GM13977 (cell line): ENCODE data around the gene KITLG.

ENCODE experiments used
- DNase-seq: peaks from one replicate; pipeline ENCODE4 v3.0.0; 2012; ENCODE audit warnings: low spot score
- in situ Hi-C: fragments of 300-500 bp; cut with MboI; formaldehyde crosslinking; loops from one replicate; pipeline ENCODE4 v1.12.0; 2022; ENCODE audit warnings: low sequenced_read_pairs, low pct_unique_long_range_greater_than_20kb, mixed read lengths, inconsistent platforms; ENCODE audit not compliant: unreplicated experiment
- TF ChIP-seq, protein P1 (sequence below): IDR thresholded peaks from 2 replicates; pipeline ENCODE4 v1.5.1; 2012; ENCODE audit warnings: mild to moderate bottlenecking, control low read depth; ENCODE audit not compliant: insufficient read depth; ENCODE audit errors: extremely low read depth, missing control alignments

Gene KITLG

GRCh38 chr12:88448337-88448915, 131.8 kb downstream of the KITLG start:
- DNase-seq, result no peak
- TF ChIP-seq, protein P1, sequence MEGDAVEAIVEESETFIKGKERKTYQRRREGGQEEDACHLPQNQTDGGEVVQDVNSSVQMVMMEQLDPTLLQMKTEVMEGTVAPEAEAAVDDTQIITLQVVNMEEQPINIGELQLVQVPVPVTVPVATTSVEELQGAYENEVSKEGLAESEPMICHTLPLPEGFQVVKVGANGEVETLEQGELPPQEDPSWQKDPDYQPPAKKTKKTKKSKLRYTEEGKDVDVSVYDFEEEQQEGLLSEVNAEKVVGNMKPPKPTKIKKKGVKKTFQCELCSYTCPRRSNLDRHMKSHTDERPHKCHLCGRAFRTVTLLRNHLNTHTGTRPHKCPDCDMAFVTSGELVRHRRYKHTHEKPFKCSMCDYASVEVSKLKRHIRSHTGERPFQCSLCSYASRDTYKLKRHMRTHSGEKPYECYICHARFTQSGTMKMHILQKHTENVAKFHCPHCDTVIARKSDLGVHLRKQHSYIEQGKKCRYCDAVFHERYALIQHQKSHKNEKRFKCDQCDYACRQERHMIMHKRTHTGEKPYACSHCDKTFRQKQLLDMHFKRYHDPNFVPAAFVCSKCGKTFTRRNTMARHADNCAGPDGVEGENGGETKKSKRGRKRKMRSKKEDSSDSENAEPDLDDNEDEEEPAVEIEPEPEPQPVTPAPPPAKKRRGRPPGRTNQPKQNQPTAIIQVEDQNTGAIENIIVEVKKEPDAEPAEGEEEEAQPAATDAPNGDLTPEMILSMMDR, result no peak
- in situ Hi-C loops, result no loop called here

DNA sequence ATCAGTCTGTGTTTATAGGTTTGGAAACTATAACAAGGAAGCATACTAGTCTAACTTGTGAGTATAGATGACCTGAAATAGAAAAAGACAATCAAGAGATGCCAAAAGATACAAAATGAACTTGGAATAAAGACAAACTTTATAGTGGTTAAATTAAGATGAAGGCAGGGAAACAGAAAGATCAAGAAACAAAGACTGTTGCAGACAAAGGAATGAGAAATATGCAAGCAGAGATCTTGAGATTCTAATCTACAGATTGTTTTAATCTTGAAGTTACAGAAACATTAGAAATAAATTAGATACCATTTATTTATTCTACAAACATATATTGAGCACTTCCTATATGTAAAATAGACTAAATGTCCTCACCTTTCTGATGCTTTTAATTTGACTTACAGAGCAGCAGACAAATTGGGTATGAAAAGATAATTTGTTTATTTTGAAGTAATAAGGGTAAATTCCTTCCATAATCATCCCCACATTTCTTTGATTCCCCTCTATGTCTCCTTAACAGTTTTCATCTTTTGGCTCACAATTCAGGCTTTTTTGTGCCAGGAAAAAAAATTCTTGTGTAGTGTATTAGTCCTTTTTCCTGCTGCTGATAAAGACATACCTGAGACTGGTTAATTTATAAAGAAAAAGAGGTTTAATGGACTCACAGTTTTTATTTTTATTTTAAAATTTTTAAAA, 134.4 kb downstream of the KITLG start:
- TF ChIP-seq, protein P1, result no peak
- in situ Hi-C loops, result no loop called here
- DNase-seq, result no peak

DNA sequence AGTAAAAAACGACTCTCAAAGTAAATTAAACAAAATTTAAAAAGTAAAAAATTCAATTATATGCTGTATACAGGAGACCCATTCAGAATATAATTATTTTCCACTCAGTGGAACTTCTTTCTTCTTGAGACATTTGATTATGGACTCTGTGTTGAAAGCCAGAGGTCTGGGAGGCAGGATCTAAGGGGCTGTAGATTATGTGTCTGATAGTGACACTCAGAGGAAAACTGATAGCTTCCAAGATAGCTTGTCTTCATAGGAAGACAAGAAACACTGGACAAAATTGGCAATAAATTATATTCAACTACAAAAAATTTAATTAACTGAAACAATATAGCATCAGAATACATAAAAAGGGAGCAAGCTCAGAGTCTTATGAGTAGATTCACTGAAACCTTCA, 135.8 kb downstream of the KITLG start:
- TF ChIP-seq, protein P1, result no peak
- in situ Hi-C loops, result no loop called here
- no peak for DNase-seq
